Naive thymus-derived CD8-positive, alpha-beta T cell (primary cell): ENCODE results near the gene IFNL3. TPM values are rescaled to one million over a fixed set of nuclear protein-coding genes. Genes with fewer than 3 reads are reported as not detected.
A peak's percentile ranks its signal among the peaks of the same experiment; 100 is the strongest.

Source experiments
- ATAC-seq, 2 donors: fragments of 150-1000 bp; cut with Tn5 transposase in 1 of 2; sonication (Bioruptor Pico), chemical (Tn5 transposase) in 1 of 2; 1 replicate in 1 of 2; 2 replicates in 1 of 2; pipeline ENCODE4 v1.10.0; 2021; ENCODE audit warnings: mild to moderate bottlenecking in 2 of 2, moderate library complexity in 2 of 2
- POLR2A ChIA-PET: fragments of 350-600 bp; sonication (Branson Sonifier 250); formaldehyde crosslinking; loops from one replicate; lab custom pipeline; 2021; ENCODE audit warnings: antibody characterized with exemption; lab: Charles Lee
- DNase-seq, 10 donors: peaks; one replicate each; pipeline versions ENCODE4 v3.0.0 to v3.0.0-alpha.2; 2020 to 2022
- H3K27ac Mint-ChIP-seq, 10 donors: one replicate each; pipeline ENCODE4 v1.8.0; 2020 to 2022; ENCODE audit warnings: mild to moderate bottlenecking in 10 of 10, mixed read lengths in 10 of 10, moderate library complexity in 4 of 10, inconsistent platforms in 1 of 10
- H3K27me3 Mint-ChIP-seq, 5 donors: one replicate each; pipeline ENCODE4 v1.8.0; 2021 to 2022; ENCODE audit warnings: mixed read lengths in 5 of 5
- H3K36me3 Mint-ChIP-seq, 3 donors: one replicate each; pipeline ENCODE4 v1.8.0; 2020 to 2022; ENCODE audit warnings: mixed read lengths in 3 of 3, mild to moderate bottlenecking in 2 of 3, inconsistent platforms in 1 of 3
- H3K4me1 Mint-ChIP-seq, 4 donors: one replicate each; pipeline ENCODE4 v1.8.0; 2021 to 2022; ENCODE audit warnings: mixed read lengths in 4 of 4
- H3K4me3 Mint-ChIP-seq, 10 donors: one replicate each; pipeline ENCODE4 v1.8.0; 2020 to 2022; ENCODE audit warnings: mild to moderate bottlenecking in 10 of 10, mixed read lengths in 10 of 10, moderate library complexity in 6 of 10, inconsistent platforms in 1 of 10
- H3K9me3 Mint-ChIP-seq, 9 donors: one replicate each; pipeline ENCODE4 v1.8.0; 2020 to 2022; ENCODE audit warnings: mixed read lengths in 9 of 9, mild to moderate bottlenecking in 3 of 9, inconsistent platforms in 1 of 9, moderate library complexity in 1 of 9
- polyA plus RNA-seq, 3 donors: library from polyadenylated mRNA; unstranded; fragments of 300-500 nt; fragmentation: Illumina TruSeq; gene quantifications; one replicate each; pipeline ENCODE4 v1.2.3, GENCODE V29; 2021
- total RNA-seq, 8 experiments: library from RNA in 2 of 8; stranded (reverse) in 2 of 8; gene quantifications; one replicate each; pipeline ENCODE4 v1.2.3 and lab custom pipeline; 2021 to 2026

IFNL3 gene
- total and polyA plus RNA-seq, 5 experiments from 2014 or later: not detected

DNA sequence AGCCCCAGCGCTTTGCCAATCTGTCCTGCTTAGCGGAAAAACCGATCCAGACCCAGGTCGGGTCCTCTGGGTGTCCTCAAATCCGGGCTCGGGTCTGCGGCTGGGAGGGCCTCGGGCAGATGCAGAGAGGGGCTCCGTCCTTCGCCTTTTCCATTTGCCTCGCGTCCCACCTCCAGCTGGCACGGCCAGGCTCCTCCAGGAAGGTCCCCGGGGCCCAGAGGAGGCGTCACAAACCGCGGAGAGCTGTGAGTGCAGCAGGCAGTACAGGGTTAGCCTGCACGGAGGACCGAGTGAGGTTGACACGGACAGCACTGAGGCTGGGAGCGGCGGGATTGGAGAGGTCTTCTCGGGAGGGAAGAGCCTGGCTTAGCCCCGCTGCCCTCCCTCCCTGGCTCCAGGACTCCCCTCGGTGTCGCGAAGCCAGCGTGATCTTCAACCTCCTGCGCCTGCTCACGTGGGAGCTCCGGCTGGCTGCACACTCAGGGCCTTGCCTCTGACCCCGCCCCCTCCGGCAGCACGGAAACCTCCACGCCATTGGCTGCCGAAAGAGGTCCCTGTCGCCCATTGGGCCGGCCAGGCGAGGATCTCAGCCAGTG lies 20.6 kb upstream of the IFNL3 start:
- Mint-ChIP-seq H3K4me3 (peak overlapping the region in 4 of 10 donors; percentile 22 to 55 (median 43)), H3K27ac (no peak overlapping the region), H3K9me3 (peaks cover 0 to 2% (median 0%) of the 10 kb centered on the region in 9 donors), H3K27me3 (peaks cover 16 to 54% (median 23%) of the 10 kb centered on the region in 5 donors), H3K4me1 (peaks cover 2 to 15% (median 8%) of the 10 kb centered on the region in 4 donors), H3K36me3 (peaks cover 0 to 4% (median 0%) of the 10 kb centered on the region in 3 donors)
- no peak for DNase-seq
- POLR2A ChIA-PET: no interaction called here
- no peak for ATAC-seq

- POLR2A ChIA-PET: no interaction called here
- H3K4me1 Mint-ChIP-seq: peaks cover 2 to 15% (median 8%) of the 10 kb centered on the region in 4 donors
- H3K9me3 Mint-ChIP-seq: peaks cover 0 to 2% (median 0%) of the 10 kb centered on the region in 9 donors
- peaks cover 14 to 45% (median 20%) of the 10 kb centered on the region in 5 donors for H3K27me3 Mint-ChIP-seq
- peak overlapping the region in 6 of 10 donors; percentile 2 to 61 (median 33) for H3K4me3 Mint-ChIP-seq
- peaks cover 0 to 4% (median 0%) of the 10 kb centered on the region in 3 donors for H3K36me3 Mint-ChIP-seq
- DNase-seq (peak in 1 of 10 donors; percentile 1), ATAC-seq (peak; percentile 27 to 41)
- peak overlapping the region in 1 of 10 donors; percentile 34 for H3K27ac Mint-ChIP-seq
These were observed 19.8 kb upstream of the IFNL3 start for GRCh38 chr19:39264306-39265290.

GRCh38 chr19:39263912-39264305 lies 19.1 kb upstream of the IFNL3 start:
- H3K27ac Mint-ChIP-seq: no peak overlapping the region
- H3K4me3 Mint-ChIP-seq: peak overlapping the region in 7 of 10 donors; percentile 22 to 68 (median 56)
- DNase-seq (no peak), ATAC-seq (peak in 1 of 2 donors; percentile 14)
- H3K36me3 Mint-ChIP-seq: peaks cover 0 to 4% (median 0%) of the 10 kb centered on the region in 3 donors
- peaks cover 2 to 15% (median 8%) of the 10 kb centered on the region in 4 donors for H3K4me1 Mint-ChIP-seq
- peaks cover 14 to 40% (median 20%) of the 10 kb centered on the region in 5 donors for H3K27me3 Mint-ChIP-seq
- POLR2A ChIA-PET: no interaction called here
- H3K9me3 Mint-ChIP-seq: peaks cover 0 to 2% (median 0%) of the 10 kb centered on the region in 9 donors

DNA sequence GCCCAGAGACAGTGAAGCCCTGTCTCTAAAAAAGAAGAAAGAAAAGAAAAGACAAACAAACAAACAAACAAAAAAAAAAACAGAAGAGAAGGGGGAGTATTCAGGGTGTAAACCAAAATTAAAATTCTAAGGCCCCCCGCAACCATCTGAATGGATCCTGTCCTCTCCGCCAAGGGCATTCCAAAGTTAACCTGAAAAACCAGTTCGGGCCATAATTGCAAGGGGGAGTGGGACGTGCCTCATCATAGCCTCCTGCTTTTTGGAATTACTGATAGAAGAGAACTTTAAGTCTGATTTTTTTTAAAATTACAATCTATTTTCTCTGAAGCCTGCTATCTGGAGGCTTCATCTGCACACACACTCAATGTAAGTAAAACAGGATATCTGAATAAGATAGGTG lies 17.7 kb upstream of the IFNL3 start:
- peaks cover 0 to 2% (median 0%) of the 10 kb centered on the region in 9 donors for H3K9me3 Mint-ChIP-seq
- H3K4me1 Mint-ChIP-seq: peaks cover 5 to 15% (median 9%) of the 10 kb centered on the region in 4 donors
- POLR2A ChIA-PET: interaction anchor here (0.7 kb wide), 1 partner anchor 26 kb away, joined by 3 read pairs; no protein-coding TSS in a partner anchor
- peaks cover 17 to 46% (median 20%) of the 10 kb centered on the region in 5 donors for H3K27me3 Mint-ChIP-seq
- DNase-seq: no peak
- no peak for ATAC-seq
- H3K4me3 Mint-ChIP-seq: no peak overlapping the region
- H3K36me3 Mint-ChIP-seq: peaks cover 0 to 4% (median 0%) of the 10 kb centered on the region in 3 donors
- no peak overlapping the region for H3K27ac Mint-ChIP-seq

DNA sequence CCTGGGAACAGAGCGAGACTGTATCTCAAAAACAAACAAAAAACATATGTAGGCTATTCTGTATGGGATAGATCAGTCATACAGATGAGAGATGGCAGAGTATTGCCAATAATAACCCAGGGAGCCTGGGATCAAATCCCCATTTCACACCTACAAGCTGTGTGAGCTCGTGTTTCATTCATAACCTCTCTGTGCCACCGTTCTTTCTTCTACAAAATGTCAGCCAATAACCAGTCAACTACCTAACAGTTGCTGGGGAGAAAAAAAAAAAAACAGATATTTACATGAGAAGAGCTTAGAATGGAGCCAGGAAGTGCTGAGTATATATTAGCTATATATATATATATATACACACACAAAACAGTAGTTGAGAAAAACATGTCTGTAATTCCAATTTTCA lies 16.9 kb upstream of the IFNL3 start:
- no peak for DNase-seq
- H3K27me3 Mint-ChIP-seq: peaks cover 18 to 49% (median 20%) of the 10 kb centered on the region in 5 donors
- H3K36me3 Mint-ChIP-seq: peaks cover 0 to 4% (median 0%) of the 10 kb centered on the region in 3 donors
- POLR2A ChIA-PET: interaction anchor here (0.7 kb wide), 1 partner anchor 25 kb away, joined by 3 read pairs; no protein-coding TSS in a partner anchor
- H3K4me3 Mint-ChIP-seq: no peak overlapping the region
- H3K27ac Mint-ChIP-seq: no peak overlapping the region
- peaks cover 5 to 15% (median 9%) of the 10 kb centered on the region in 4 donors for H3K4me1 Mint-ChIP-seq
- peaks cover 0 to 2% (median 0%) of the 10 kb centered on the region in 9 donors for H3K9me3 Mint-ChIP-seq
- no peak for ATAC-seq

DNA sequence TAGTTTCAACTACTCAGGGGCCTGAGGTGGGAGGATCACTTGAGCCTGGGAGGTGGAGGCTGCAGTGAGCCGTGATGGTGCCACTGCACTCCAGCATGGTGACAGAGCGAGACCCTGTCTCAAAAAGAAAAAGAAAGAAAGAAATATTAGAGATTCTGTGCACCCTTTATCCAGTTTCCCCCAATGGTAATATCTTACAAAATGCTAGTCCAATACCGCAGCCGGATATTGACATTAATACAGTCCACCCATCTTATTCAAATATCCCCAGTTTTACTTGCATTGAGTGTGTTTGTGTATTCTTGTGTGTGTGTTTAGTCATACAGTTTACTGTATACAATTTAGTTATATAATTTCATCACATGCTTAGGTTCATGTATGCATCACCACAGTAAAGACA lies 12.4 kb upstream of the IFNL3 start:
- Mint-ChIP-seq H3K4me3 (no peak overlapping the region), H3K4me1 (peaks cover 3 to 9% (median 7%) of the 10 kb centered on the region in 4 donors), H3K36me3 (no peaks in the 10 kb centered on the region), H3K9me3 (peaks cover 0 to 2% (median 0%) of the 10 kb centered on the region in 9 donors), H3K27ac (no peak overlapping the region), H3K27me3 (peaks cover 2 to 21% (median 7%) of the 10 kb centered on the region in 5 donors)
- DNase-seq (no peak), ATAC-seq (no peak)
- POLR2A ChIA-PET: no interaction called here

DNA sequence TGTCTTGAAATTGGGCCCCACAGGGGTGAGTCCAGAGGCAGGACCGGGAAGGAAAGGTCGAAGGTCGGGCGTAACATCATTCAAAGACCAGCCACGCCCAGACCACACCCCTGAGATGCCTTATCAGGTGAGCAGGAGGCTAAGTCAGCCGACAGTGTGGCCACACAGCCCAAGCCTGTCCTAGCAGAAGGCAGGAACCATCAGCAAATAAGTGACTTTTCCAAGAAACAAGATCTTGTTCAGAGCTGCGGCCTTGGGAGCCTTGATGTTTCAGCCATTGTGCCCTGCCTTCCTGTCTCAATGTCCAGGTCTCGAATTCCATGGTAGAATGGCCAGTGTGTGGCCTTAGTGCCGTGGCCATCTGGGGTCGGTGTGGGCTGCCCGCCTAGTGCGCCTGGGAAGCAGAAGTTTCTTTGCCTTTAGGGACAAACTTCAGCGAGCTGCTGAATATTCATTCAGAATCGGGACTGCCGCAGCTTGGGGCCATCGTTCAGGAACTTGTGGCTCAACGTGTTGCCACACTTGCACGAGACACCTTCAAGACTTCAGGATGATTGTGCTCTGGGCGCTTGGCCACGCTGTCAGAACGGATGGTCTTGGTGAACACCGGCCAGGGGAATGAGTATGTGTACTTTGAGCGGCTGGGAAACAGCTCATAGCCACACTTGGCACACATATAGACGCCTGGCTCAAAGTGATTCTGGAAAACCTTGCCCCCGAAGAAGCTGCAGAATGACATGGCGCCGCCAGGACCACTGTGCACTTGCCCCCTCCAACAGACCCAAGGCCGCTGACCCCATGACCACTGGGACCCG lies 9.9 kb upstream of the IFNL3 start:
- ATAC-seq: no peak

GRCh38 chr19:39253374-39254149 lies 8.8 kb upstream of the IFNL3 start:
- no peak for DNase-seq
- Mint-ChIP-seq H3K27me3 (peaks cover 4 to 14% (median 5%) of the 10 kb centered on the region in 5 donors), H3K9me3 (peaks cover 0 to 2% (median 0%) of the 10 kb centered on the region in 9 donors), H3K4me3 (no peak overlapping the region), H3K4me1 (peaks cover 3 to 10% (median 7%) of the 10 kb centered on the region in 4 donors), H3K27ac (no peak overlapping the region), H3K36me3 (no peaks in the 10 kb centered on the region)
- ATAC-seq: no peak
- POLR2A ChIA-PET: no interaction called here

More for the DNA sequence above, 9.9 kb upstream of the IFNL3 start:
- Mint-ChIP-seq H3K4me3 (no peak overlapping the region), H3K27ac (no peak overlapping the region), H3K4me1 (peaks cover 3 to 10% (median 7%) of the 10 kb centered on the region in 4 donors), H3K9me3 (peaks cover 0 to 2% (median 0%) of the 10 kb centered on the region in 9 donors), H3K27me3 (peaks cover 0 to 11% (median 0%) of the 10 kb centered on the region in 5 donors), H3K36me3 (no peaks in the 10 kb centered on the region)
- no peak for DNase-seq
- POLR2A ChIA-PET: interaction anchor here (0.6 kb wide), 1 partner anchor 111 kb away, joined by 5 read pairs; no protein-coding TSS in a partner anchor

GRCh38 chr19:39252458-39252857 lies 7.7 kb upstream of the IFNL3 start:
- POLR2A ChIA-PET: no interaction called here
- DNase-seq (no peak), ATAC-seq (no peak)
- peaks cover 3 to 10% (median 5%) of the 10 kb centered on the region in 4 donors for H3K4me1 Mint-ChIP-seq
- H3K9me3 Mint-ChIP-seq: peaks cover 0 to 2% (median 0%) of the 10 kb centered on the region in 9 donors
- peaks cover 3 to 12% (median 4%) of the 10 kb centered on the region in 5 donors for H3K27me3 Mint-ChIP-seq
- H3K36me3 Mint-ChIP-seq: no peaks in the 10 kb centered on the region
- H3K4me3 Mint-ChIP-seq: no peak overlapping the region
- H3K27ac Mint-ChIP-seq: peak overlapping the region in 4 of 10 donors; percentile 12 to 83 (median 38)

GRCh38 chr19:39251846-39252245 lies 7.0 kb upstream of the IFNL3 start:
- peaks cover 3 to 13% (median 5%) of the 10 kb centered on the region in 4 donors for H3K4me1 Mint-ChIP-seq
- POLR2A ChIA-PET: no interaction called here
- H3K27me3 Mint-ChIP-seq: peaks cover 2 to 13% (median 4%) of the 10 kb centered on the region in 5 donors
- H3K36me3 Mint-ChIP-seq: no peaks in the 10 kb centered on the region
- H3K27ac Mint-ChIP-seq: peak overlapping the region in 1 of 10 donors; percentile 83
- no peaks in the 10 kb centered on the region for H3K9me3 Mint-ChIP-seq
- H3K4me3 Mint-ChIP-seq: peak overlapping the region in 1 of 10 donors; percentile 37
- DNase-seq (no peak), ATAC-seq (no peak)

DNA sequence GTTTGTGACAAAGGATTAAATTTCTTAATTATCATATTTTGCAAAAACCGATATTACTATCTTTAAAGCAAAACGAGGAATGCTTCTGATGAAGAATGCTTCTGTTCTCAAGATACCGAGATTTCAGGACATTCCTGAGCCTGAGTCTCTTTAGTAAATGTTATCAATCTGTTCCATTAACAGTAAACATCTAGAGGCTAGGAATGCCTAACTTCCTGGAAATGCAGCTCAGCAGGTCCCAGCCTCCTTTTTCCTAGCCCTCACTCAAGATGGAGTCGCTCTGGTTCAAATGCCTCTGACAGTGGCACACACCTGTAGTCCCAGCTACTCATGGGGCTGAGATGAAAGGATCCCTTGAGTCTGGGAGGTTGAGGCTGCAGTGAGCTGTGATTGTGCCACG lies 6.3 kb upstream of the IFNL3 start:
- H3K9me3 Mint-ChIP-seq: no peaks in the 10 kb centered on the region
- H3K27ac Mint-ChIP-seq: no peak overlapping the region
- ATAC-seq: no peak
- POLR2A ChIA-PET: no interaction called here
- no peak overlapping the region for H3K4me3 Mint-ChIP-seq
- H3K36me3 Mint-ChIP-seq: no peaks in the 10 kb centered on the region
- peaks cover 3 to 14% (median 5%) of the 10 kb centered on the region in 4 donors for H3K4me1 Mint-ChIP-seq
- no peak for DNase-seq
- H3K27me3 Mint-ChIP-seq: peaks cover 2 to 14% (median 4%) of the 10 kb centered on the region in 5 donors
